GM18907 (cell line): ENCODE results near the gene PLEKHN1.

Source experiments
- ATAC-seq: cut with Tn5 transposase; IDR thresholded peaks from one replicate; pipeline ENCODE4 v1.9.1; 2021; ENCODE audit warnings: mild to moderate bottlenecking, moderate library complexity; ENCODE audit not compliant: unreplicated experiment

Gene PLEKHN1

GRCh38 chr1:1023700-1024099 lies 57.4 kb downstream of the PLEKHN1 start:
- ATAC-seq, result no peak

GRCh38 chr1:1024149-1024770 lies 58.0 kb downstream of the PLEKHN1 start:
- no peak for ATAC-seq

GRCh38 chr1:1024771-1025699 lies 58.8 kb downstream of the PLEKHN1 start:
- no peak for ATAC-seq
